Aorta (tissue), 5 donors: Measurements from ENCODE around the gene RAP1GAP2. TPM values are rescaled to one million over a fixed set of nuclear protein-coding genes. Genes with fewer than 3 reads are reported as not detected.
A peak's percentile ranks its signal among the peaks of the same experiment; 100 is the strongest.

Experiments
- ATAC-seq: fragments of 200-7000 bp; cut with Tn5 transposase; one replicate; pipeline ENCODE4 v1.9.1; 2022; ENCODE audit warnings: moderate library complexity; ENCODE audit not compliant: low FRiP score
- DNase-seq, 2 donors: peaks; one replicate each; pipeline ENCODE4 v3.0.0-alpha.2; 2020
- H3K27ac ChIP-seq, 2 donors: one replicate each; pipeline ENCODE4 v1.5.1; 2013; ENCODE audit warnings: low read length in 2 of 2, mild to moderate bottlenecking in 2 of 2, moderate library complexity in 2 of 2, control low read depth in 1 of 2, inconsistent platforms in 1 of 2, low read depth in 1 of 2
- H3K27me3 ChIP-seq, 2 donors: one replicate each; pipeline ENCODE4 v1.6.1; 2013; ENCODE audit warnings: control low read depth in 1 of 2, low read length in 1 of 2, mild to moderate bottlenecking in 1 of 2, moderate library complexity in 1 of 2; ENCODE audit not compliant: insufficient read depth in 2 of 2, control insufficient read depth in 1 of 2
- H3K36me3 ChIP-seq, 2 donors: one replicate each; pipeline ENCODE4 v1.6.1; 2013; ENCODE audit warnings: control low read depth in 1 of 2, low read length in 1 of 2, mild to moderate bottlenecking in 1 of 2; ENCODE audit not compliant: insufficient read depth in 2 of 2, control insufficient read depth in 1 of 2
- H3K4me1 ChIP-seq, 2 donors: one replicate each; pipeline ENCODE4 v1.6.1; 2013; ENCODE audit warnings: low read length in 2 of 2, control low read depth in 1 of 2, mild to moderate bottlenecking in 1 of 2, moderate library complexity in 1 of 2; ENCODE audit not compliant: insufficient read depth in 2 of 2, control insufficient read depth in 1 of 2
- H3K4me3 ChIP-seq, 2 donors: one replicate each; pipeline ENCODE4 v1.5.1; 2013; ENCODE audit warnings: low read length in 2 of 2, control low read depth in 1 of 2, mild to moderate bottlenecking in 1 of 2
- H3K9me3 ChIP-seq: one replicate; pipeline ENCODE4 v1.6.1; 2013; ENCODE audit warnings: mild to moderate bottlenecking, low read length; ENCODE audit not compliant: control insufficient read depth
- WGBS, 2 donors: extraction: QIAGEN DNeasy Blood & Tissue Kit; methylation state at CpG; one replicate each; pipeline ENCODE4 v1.1.7; 2013; 5-methylcytosine and 5-hydroxymethylcytosine counted together
- intact Hi-C, 2 donors: fragments of 100-400 bp; cut with DNase I; formaldehyde crosslinking; loops; one replicate each; pipeline versions ENCODE4 v1.14.2 to v1.15.0; 2022
- polyA plus RNA-seq, 2 donors: library from polyadenylated mRNA; stranded (reverse); fragments of 200-250 nt; gene quantifications; one replicate each; pipeline ENCODE4 v1.2.3, GENCODE V29; 2013
- total RNA-seq, 2 donors: library from RNA; stranded (reverse); fragmentation: NEBNext Ultra II Directional; extraction: Animal tissue kit (Norgen Biotek cat#: 25700); gene quantifications; one replicate each; pipeline ENCODE4 v1.2.1, GENCODE V29; 2021
- donor health status: healthy with polysubstance abuse.
- donor health status: Bipolar disorder and iron deficiency.
- donor health status: DM: no; HTN: no; CAD: no.
- donor health status: DM: no; HTN: no; CAD: no.
- donor health status: DM: yes; HTN: yes; CAD: no.

The RAP1GAP2 gene
- total and polyA plus RNA-seq, 4 donors, result 2.0 to 7.7 (median 4.2) TPM

GRCh38 chr17:2835780-2836179 is 39.5 kb downstream of the RAP1GAP2 start:
- H3K27me3 ChIP-seq, result no peaks in the 10 kb centered on the region
- ATAC-seq (no peak), DNase-seq (no peak)
- no peak overlapping the region for H3K4me3 ChIP-seq
- H3K9me3 ChIP-seq, result no peaks in the 10 kb centered on the region
- intact Hi-C loops, result no loop called here
- 67 to 69% methylated on average over 8 of the region's 8 CpGs for WGBS, 2 donors
- H3K36me3 ChIP-seq, result no peaks in the 10 kb centered on the region
- no peak overlapping the region for H3K27ac ChIP-seq
- H3K4me1 ChIP-seq, result no peaks in the 10 kb centered on the region

- no peak overlapping the region for H3K27ac ChIP-seq
- H3K27me3 ChIP-seq, result no peaks in the 10 kb centered on the region
- H3K36me3 ChIP-seq, result no peaks in the 10 kb centered on the region
- WGBS, 2 donors, result 61 to 72% methylated on average over 10 of the region's 10 CpGs
- H3K9me3 ChIP-seq, result no peaks in the 10 kb centered on the region
- intact Hi-C loops, result no loop called here
- no peak overlapping the region for H3K4me3 ChIP-seq
- DNase-seq (no peak), ATAC-seq (no peak)
- no peaks in the 10 kb centered on the region for H3K4me1 ChIP-seq
Observed at GRCh38 chr17:2837147-2837561, 40.9 kb downstream of the RAP1GAP2 start.

- Histone ChIP-seq H3K4me3 (no peak overlapping the region), H3K9me3 (no peaks in the 10 kb centered on the region), H3K36me3 (no peaks in the 10 kb centered on the region), H3K4me1 (no peaks in the 10 kb centered on the region), H3K27ac (no peak overlapping the region), H3K27me3 (no peaks in the 10 kb centered on the region)
- intact Hi-C loops, result no loop called here
- 55 to 68% methylated on average over 5 of the region's 5 CpGs for WGBS, 2 donors
- ATAC-seq (no peak), DNase-seq (no peak)
Observed at GRCh38 chr17:2841606-2842005, 45.4 kb downstream of the RAP1GAP2 start.

GRCh38 chr17:2842464-2842863 is 46.2 kb downstream of the RAP1GAP2 start:
- 54 to 78% methylated on average over 5 to 10 of the region's 10 CpGs for WGBS, 2 donors
- no peak for ATAC-seq
- no peaks in the 10 kb centered on the region for H3K27me3 ChIP-seq
- DNase-seq, result no peak
- no peak overlapping the region for H3K4me3 ChIP-seq
- H3K9me3 ChIP-seq, result no peaks in the 10 kb centered on the region
- no peaks in the 10 kb centered on the region for H3K36me3 ChIP-seq
- intact Hi-C loops, result no loop called here
- H3K4me1 ChIP-seq, result no peaks in the 10 kb centered on the region
- H3K27ac ChIP-seq, result no peak overlapping the region

- Histone ChIP-seq H3K36me3 (no peaks in the 10 kb centered on the region), H3K4me1 (no peaks in the 10 kb centered on the region), H3K27ac (no peak overlapping the region), H3K27me3 (no peaks in the 10 kb centered on the region), H3K4me3 (no peak overlapping the region), H3K9me3 (no peaks in the 10 kb centered on the region)
- ATAC-seq (no peak), DNase-seq (no peak)
- WGBS, 2 donors, result 34 to 46% methylated on average over 6 of the region's 6 CpGs
- intact Hi-C loops, result no loop called here
Observed at GRCh38 chr17:2844416-2844815, 48.2 kb downstream of the RAP1GAP2 start.

GRCh38 chr17:2847381-2848333 is 51.4 kb downstream of the RAP1GAP2 start:
- Histone ChIP-seq H3K4me1 (no peaks in the 10 kb centered on the region), H3K36me3 (no peaks in the 10 kb centered on the region), H3K27ac (no peak overlapping the region), H3K27me3 (no peaks in the 10 kb centered on the region), H3K9me3 (no peaks in the 10 kb centered on the region), H3K4me3 (no peak overlapping the region)
- DNase-seq, result no peak
- ATAC-seq, result no peak
- intact Hi-C loops, result loop anchor here (5.0 kb wide), 1 partner anchor 165 kb away; no protein-coding TSS in a partner anchor
- 63 to 76% methylated on average over 17 of the region's 17 CpGs for WGBS, 2 donors

GRCh38 chr17:2849327-2849670 is 53.1 kb downstream of the RAP1GAP2 start:
- Histone ChIP-seq H3K9me3 (no peaks in the 10 kb centered on the region), H3K27me3 (no peaks in the 10 kb centered on the region), H3K36me3 (no peaks in the 10 kb centered on the region), H3K4me3 (no peak overlapping the region), H3K27ac (no peak overlapping the region), H3K4me1 (no peaks in the 10 kb centered on the region)
- DNase-seq (no peak), ATAC-seq (peak; percentile 11)
- 45 to 50% methylated on average over 13 of the region's 13 CpGs for WGBS, 2 donors
- intact Hi-C loops, result loop anchor here (5.0 kb wide), 1 partner anchor 163 kb away; no protein-coding TSS in a partner anchor

GRCh38 chr17:2850991-2851390 is 54.8 kb downstream of the RAP1GAP2 start:
- no peak for ATAC-seq

GRCh38 chr17:2851615-2852014 is 55.4 kb downstream of the RAP1GAP2 start:
- H3K27ac ChIP-seq, result no peak overlapping the region

More at GRCh38 chr17:2850991-2851390, 54.8 kb downstream of the RAP1GAP2 start:
- Histone ChIP-seq H3K27me3 (no peaks in the 10 kb centered on the region), H3K4me1 (no peaks in the 10 kb centered on the region), H3K9me3 (no peaks in the 10 kb centered on the region), H3K36me3 (no peaks in the 10 kb centered on the region), H3K27ac (no peak overlapping the region), H3K4me3 (no peak overlapping the region)
- DNase-seq, result no peak
- 59 to 75% methylated on average over 6 of the region's 6 CpGs for WGBS, 2 donors
- intact Hi-C loops, result no loop called here

More at GRCh38 chr17:2851615-2852014, 55.4 kb downstream of the RAP1GAP2 start:
- H3K27me3 ChIP-seq, result no peaks in the 10 kb centered on the region
- DNase-seq, result no peak
- WGBS, 2 donors, result 87 to 92% methylated on average over 4 of the region's 4 CpGs
- H3K4me3 ChIP-seq, result no peak overlapping the region
- H3K4me1 ChIP-seq, result no peaks in the 10 kb centered on the region
- intact Hi-C loops, result no loop called here
- ATAC-seq, result no peak
- no peaks in the 10 kb centered on the region for H3K9me3 ChIP-seq
- no peaks in the 10 kb centered on the region for H3K36me3 ChIP-seq
